Kidney capillary endothelial cell (primary cell): Measurements from ENCODE around the gene PBX1.
"Not testable (repeated sequence)": the region's sequence is repeated elsewhere in the genome, so short reads cannot be mapped to it uniquely, and the experiment has no call there.

Source experiments
- DNase-seq: peaks from one replicate; pipeline ENCODE4 v3.0.0-alpha.2; 2018; ENCODE audit warnings: low spot score

PBX1 gene

GRCh38 chr1:164643018-164643417 lies 84.0 kb downstream of the PBX1 start:
- DNase-seq = no peak

GRCh38 chr1:164644268-164644667 lies 85.3 kb downstream of the PBX1 start:
- DNase-seq = no peak

- no peak for DNase-seq
Observed at GRCh38 chr1:164644774-164645644, 86.0 kb downstream of the PBX1 start.

- no peak for DNase-seq
Observed at GRCh38 chr1:164645921-164646320, 86.9 kb downstream of the PBX1 start.

GRCh38 chr1:164647211-164647610 lies 88.2 kb downstream of the PBX1 start:
- DNase-seq = no peak

- no peak for DNase-seq
Observed at GRCh38 chr1:164648636-164649035, 89.7 kb downstream of the PBX1 start.

- no peak for DNase-seq
Observed at GRCh38 chr1:164649146-164649545, 90.2 kb downstream of the PBX1 start.

- DNase-seq = no peak
Observed at GRCh38 chr1:164650531-164650930, 91.5 kb downstream of the PBX1 start.

GRCh38 chr1:164651351-164651951 lies 92.5 kb downstream of the PBX1 start:
- no peak for DNase-seq

GRCh38 chr1:164652969-164653368 lies 94.0 kb downstream of the PBX1 start:
- not testable (repeated sequence) for DNase-seq

GRCh38 chr1:164653705-164654104 lies 94.7 kb downstream of the PBX1 start:
- no peak for DNase-seq

GRCh38 chr1:164654200-164654599 lies 95.2 kb downstream of the PBX1 start:
- DNase-seq = no peak

GRCh38 chr1:164658864-164659263 lies 99.9 kb downstream of the PBX1 start:
- no peak for DNase-seq

GRCh38 chr1:164659621-164660411 lies 100.8 kb downstream of the PBX1 start:
- no peak for DNase-seq

GRCh38 chr1:164660412-164660772 lies 101.4 kb downstream of the PBX1 start:
- DNase-seq = no peak

GRCh38 chr1:164660775-164661174 lies 101.8 kb downstream of the PBX1 start:
- no peak for DNase-seq

- DNase-seq = no peak
Observed at GRCh38 chr1:164662462-164662861, 103.5 kb downstream of the PBX1 start.

GRCh38 chr1:164662955-164663354 lies 104.0 kb downstream of the PBX1 start:
- no peak for DNase-seq

GRCh38 chr1:164664127-164664526 lies 105.1 kb downstream of the PBX1 start:
- no peak for DNase-seq

- no peak for DNase-seq
Observed at GRCh38 chr1:164667001-164667400, 108.0 kb downstream of the PBX1 start.

- DNase-seq = no peak
Observed at GRCh38 chr1:164667600-164667999, 108.6 kb downstream of the PBX1 start.

- no peak for DNase-seq
Observed at GRCh38 chr1:164668491-164669400, 109.8 kb downstream of the PBX1 start.
